ENCODE measurements around the gene NPC1L1.

NPC1L1 gene

GRCh38 chr7:44522315-44522714 is 18.8 kb downstream of the NPC1L1 start:
- TF ChIP-seq CTCF (IDR thresholded peaks at IDR 0.05; ENCODE audit: insufficient read depth, missing control alignments) = no peak
- no peak for FAIRE-seq
- no peak for DNase-seq (ENCODE audit: insufficient read length, low spot score)

GRCh38 chr7:44521347-44522095 is 19.6 kb downstream of the NPC1L1 start:
- no peak for FAIRE-seq
- DNase-seq (ENCODE audit: insufficient read length, low spot score) = no peak
- no peak for TF ChIP-seq CTCF (IDR thresholded peaks at IDR 0.05; ENCODE audit: insufficient read depth, missing control alignments)

GRCh38 chr7:44520574-44520973 is 20.6 kb downstream of the NPC1L1 start:
- no peak for TF ChIP-seq CTCF (IDR thresholded peaks at IDR 0.05; ENCODE audit: insufficient read depth, missing control alignments)
- DNase-seq (ENCODE audit: insufficient read length, low spot score) (no peak), FAIRE-seq (no peak)

GRCh38 chr7:44519546-44519945 is 21.6 kb downstream of the NPC1L1 start:
- DNase-seq (ENCODE audit: insufficient read length, low spot score) = no peak
- no peak for FAIRE-seq
- no peak for TF ChIP-seq CTCF (IDR thresholded peaks at IDR 0.05; ENCODE audit: insufficient read depth, missing control alignments)

DNA sequence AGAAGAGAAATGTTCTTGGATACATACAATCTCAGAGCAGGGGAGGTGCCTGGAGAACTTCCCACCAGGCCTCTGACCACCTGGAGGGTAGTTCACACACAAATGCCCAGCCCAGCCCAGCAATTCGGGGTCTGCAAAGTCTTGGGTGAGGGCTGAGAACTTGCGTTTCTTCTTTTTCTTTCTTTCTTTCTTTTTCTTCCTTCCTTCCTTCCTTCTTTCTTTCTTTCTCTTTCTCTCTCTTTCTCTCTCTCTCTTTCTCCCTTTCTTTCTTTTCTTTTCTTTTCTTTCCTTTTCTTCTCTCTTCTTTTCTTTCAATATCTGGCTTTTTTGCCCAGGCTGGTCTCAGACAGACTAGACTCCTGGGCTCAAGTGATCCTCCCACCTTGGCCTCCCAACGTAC is 22.4 kb downstream of the NPC1L1 start:
- TF ChIP-seq CTCF (IDR thresholded peaks at IDR 0.05; ENCODE audit: insufficient read depth, missing control alignments) = no peak
- FAIRE-seq (no peak), DNase-seq (ENCODE audit: insufficient read length, low spot score) (no peak)

DNA sequence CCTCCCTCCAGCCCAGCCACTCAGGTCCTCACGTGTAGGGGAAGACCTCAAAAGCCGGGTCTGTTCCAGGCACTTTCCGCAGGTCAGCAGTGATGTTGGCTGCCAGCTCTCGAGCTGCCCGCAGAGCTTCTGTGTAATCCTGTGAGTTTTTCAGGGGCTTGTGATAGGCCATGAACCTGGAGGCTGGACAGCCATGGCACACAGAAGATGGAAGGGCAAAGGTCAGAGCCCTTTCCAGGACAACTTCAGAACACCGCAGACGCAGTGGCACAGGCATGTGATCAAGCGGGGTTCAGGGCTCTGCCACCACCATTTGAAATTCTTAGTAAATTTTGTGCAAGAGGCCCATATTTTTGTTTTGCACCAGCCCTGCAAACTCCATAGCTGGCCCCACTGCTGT is 24.0 kb downstream of the NPC1L1 start:
- TF ChIP-seq CTCF (IDR thresholded peaks at IDR 0.05; ENCODE audit: insufficient read depth, missing control alignments) = no peak
- no peak for FAIRE-seq
- no peak for DNase-seq (ENCODE audit: insufficient read length, low spot score)

GRCh38 chr7:44515590-44516268 is 25.4 kb downstream of the NPC1L1 start:
- DNase-seq (ENCODE audit: insufficient read length, low spot score) (no peak), FAIRE-seq (no peak)
- TF ChIP-seq CTCF (IDR thresholded peaks at IDR 0.05; ENCODE audit: insufficient read depth, missing control alignments) = no peak
